GM15510 (cell line): ENCODE data around the gene LINS1.

Source experiments
- POLR2A ChIP-seq: IDR thresholded peaks from 3 replicates; pipeline ENCODE4 v1.6.1; 2011; ENCODE audit warnings: borderline replicate concordance; ENCODE audit not compliant: insufficient read length; ENCODE audit errors: extremely low read depth

The LINS1 gene

DNA sequence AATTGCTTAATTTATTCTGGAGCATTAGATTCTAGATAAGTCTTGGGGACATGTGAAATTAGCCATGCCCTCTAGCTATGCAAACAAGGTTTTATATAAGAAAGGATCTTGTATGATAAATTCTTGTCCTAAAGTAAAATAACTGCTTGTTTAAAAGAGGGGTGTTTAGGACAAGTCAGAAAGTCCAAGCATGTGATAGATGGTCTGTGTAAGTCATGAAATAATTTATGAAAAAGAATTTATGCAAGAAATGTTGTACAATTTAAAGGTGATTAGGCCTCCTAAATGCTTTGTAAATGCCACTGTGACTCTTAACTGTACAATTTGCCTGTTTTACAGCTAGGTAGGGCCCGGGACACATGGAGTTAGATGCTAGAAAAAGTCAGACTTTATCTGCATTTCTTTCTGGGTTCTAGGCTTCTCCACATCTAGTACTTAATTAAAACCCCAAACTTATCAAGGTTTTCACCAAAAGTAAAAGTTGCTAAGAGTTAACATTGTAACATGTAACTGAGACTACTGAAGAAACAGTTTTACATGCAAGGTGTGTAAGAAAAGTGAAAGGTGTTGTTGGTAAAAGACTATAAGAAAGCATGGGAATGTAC, 13.2 kb downstream of the LINS1 start:
- TF ChIP-seq POLR2A, result no peak

DNA sequence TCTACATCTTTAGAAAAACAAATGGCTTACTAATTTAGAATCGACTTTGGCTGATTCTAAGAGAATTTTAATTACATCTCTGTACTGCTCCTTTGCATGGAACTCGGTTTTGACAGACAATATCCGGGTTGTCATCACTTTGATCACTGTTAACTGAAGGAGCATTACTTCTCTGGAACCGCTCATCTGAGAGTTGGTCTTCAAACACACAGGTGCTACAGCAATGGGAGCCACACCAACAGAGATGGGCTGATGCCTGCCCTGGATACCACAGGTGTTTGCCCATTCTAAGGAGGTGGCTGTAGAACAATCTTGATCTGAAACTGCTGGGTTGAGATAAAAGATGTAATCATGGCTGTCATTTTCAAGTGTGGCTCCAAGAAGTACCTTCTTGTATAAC, 21.6 kb downstream of the LINS1 start:
- no peak for TF ChIP-seq POLR2A

DNA sequence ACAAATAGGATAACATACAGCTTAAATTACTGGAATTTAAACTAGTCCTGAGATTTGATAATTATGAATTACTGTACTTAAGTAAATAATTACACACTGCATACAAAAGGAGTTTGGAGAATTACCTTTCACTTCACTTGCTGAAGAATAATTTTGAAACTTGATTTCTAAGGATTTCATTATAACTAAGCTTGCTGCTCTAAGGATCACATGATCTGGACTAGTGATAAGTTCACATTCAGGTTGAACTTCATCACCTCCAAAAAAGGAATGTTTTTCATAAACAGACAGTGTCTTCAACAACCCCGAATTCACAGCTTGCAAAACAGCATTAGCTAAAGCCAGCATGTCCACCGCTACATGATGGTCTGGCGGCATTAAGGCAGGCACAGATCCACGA, 28.5 kb downstream of the LINS1 start:
- no peak for TF ChIP-seq POLR2A

DNA sequence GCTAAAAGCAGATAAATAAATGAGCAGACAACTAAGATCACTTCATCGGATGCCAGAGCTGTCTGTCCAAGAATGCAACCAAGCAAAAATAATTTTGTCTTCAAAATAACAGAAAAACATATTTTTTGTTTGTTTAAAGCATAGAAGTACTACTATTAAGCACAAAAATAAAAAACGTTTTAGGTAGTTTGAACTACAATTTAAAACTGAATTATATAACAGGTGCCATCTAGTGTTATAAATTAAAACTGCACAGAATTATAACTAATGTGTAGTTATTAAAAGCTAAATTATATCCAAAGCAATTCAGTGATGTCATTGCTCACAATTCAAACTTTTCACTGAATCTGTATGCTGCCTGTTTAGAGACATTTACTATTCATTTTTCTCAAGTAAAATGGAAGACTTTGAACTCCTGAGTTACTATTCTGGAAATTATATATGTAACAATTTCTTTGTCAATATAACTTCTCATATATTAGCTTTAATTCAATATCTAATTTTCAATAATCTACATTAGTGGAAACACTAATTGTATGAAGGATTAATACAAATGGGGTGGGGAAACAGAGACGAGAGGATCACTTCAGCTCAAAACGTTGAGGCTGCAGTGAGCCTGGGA, 29.5 kb downstream of the LINS1 start:
- TF ChIP-seq POLR2A, result no peak

DNA sequence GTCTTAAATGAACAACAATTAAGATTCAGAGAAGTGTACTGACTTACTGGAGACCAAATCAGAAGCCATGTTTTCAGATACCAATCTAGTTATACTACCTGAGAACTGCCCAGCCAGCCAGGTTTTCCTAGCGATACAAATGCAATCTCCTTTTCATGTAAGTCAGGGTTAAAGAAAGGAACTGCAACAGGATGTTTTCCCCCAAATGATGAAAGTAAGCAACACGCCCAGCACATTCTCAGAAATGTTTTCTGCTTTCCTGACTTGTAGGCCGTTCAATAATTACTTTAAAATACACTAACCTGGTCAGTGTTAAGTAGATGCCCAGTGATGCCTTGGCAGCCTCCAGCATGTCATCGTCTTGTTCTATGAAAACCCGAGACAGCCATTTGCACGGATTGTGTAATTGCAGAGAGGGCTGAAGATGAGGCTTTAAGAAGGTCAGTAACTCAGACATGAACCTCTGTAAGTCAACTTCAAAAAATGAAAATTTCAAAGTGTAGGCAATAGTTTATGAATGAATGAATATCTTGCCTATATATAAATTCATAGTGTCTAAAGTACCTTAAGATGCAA, 30.3 kb downstream of the LINS1 start:
- no peak for TF ChIP-seq POLR2A

DNA sequence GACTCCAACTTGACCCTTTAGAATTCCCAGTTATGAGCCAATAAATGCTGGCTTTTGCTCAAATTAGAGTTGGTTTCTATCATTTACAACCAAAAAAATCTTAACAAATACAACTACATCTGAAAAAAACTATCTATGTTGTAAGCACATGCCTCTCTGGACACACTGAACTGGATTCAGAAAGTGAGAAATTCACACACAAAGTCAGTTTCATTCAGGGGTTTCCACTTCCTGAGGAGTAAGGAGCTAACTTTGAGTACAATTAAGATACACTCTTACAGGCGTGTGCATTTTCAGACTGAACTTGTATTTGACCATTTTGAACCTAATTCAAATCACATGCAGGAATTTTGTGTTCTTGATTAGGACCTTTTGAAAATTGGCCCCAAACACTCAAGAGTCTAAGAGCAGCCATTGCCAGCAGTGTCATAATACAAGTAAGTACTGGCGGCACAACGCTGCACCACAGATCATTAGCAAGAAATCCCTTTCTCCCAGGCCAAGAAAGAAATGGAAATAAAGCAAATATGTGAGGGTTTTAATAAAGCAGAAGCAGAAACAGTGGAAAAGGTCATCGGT, 31.2 kb downstream of the LINS1 start:
- no peak for TF ChIP-seq POLR2A

DNA sequence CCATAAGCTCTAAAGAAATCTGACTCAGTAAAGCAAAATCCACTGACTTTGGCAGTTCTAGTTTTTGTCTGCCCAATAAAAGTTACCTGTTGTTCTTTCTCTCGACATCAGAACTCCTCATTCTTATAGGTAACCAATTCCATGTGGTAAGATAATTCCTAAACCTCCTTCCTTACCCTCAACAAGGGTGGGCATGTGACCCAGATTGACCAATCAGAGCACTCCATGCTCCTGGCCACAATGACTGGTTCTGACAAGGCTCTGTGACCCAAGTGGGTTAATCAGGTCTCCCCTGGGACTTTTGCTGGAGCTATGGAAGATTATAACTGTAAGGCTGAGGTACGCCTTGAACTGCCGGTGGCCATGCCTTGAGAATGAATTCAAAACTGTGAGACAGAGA, 31.7 kb downstream of the LINS1 start:
- no peak for TF ChIP-seq POLR2A

DNA sequence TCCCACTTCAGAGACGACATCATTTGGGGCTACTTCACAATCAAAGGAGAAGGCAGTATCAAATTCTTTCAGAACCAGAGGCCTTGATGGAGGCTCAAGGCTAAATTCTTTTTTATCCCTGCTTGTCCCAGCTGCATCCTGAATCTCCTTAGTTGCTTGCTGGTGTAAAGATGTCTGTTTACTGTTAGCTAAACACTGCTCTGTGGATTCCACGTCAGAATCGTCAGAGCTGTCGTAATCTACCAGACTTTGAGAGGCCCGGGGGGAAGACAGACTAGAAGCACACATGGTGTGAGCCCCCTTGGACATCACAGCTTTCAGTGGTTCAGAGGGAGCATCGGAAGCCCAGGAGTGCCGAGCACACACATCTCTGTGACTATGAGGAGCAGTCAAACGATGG, 32.6 kb downstream of the LINS1 start:
- no peak for TF ChIP-seq POLR2A

DNA sequence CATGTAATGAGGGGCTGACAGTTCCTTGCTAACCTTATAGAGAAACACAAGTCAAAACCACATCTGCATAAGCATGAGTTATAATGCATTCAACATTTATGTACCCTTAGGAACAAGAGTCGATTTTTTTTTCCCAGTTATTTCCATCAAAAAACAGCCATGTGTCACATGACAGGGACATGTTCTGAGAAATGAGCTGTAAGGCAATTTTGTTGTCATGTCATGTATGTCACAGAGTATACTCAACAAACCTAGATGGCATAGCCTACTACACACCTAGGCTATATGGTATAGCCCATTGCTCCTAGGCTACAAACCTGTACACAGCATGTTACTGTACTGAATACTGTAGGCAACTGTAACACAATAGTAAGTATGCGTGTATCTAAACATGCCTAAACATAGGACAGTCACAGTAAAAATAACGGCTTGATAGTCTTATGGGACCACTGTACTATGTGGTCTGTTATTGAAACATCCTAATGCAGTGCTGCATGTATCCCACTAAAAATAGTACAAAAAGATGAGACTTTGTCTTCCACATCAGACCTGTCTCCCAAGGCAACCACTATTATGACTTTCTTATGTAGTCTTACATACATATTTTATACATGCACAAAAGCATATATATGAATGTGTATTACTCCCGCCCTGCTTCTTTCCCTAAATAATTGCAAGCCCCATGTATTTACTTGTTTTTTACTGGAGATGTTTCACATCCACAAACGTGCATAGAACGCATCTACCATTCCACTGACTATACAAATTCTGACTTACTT, 34.9 kb downstream of the LINS1 start:
- no peak for TF ChIP-seq POLR2A

DNA sequence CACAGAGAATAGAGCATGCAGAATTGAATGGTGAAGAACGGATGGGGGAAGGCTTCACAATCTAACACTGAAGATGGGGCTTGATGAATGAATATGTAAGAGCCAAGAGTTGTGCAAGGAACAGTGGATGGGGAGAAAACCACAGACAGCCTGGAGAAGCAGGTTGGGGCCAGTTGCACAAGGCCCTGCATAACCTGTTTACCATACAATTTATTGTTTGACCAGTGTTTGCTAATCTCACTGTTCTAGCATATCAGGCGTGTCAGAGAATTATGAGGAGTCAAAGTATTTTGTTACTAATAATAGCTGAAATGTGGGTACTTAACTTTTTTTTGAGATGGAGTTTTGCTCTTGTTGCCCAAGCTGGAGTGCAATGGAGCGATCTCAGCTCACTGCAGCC, 36.4 kb downstream of the LINS1 start:
- TF ChIP-seq POLR2A, result no peak

DNA sequence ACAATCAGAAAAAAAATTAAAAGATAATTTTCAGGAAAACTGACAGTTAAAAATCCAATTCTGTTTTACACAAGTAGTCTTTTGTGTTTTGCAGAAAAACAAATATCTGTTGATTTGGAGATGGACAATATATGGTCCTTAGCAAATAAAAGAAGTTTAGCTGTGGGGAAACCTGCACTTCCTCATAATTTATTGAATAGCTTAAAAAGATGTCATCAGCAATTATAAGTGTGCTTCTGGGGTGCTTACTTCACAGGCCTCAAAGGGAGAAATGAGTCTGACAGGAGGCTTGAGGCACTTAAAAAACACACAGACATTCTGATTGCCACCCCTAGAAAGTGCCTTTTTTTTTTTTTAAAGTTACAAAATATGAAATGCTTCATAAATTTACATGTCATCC, 41.7 kb downstream of the LINS1 start:
- TF ChIP-seq POLR2A, result no peak

DNA sequence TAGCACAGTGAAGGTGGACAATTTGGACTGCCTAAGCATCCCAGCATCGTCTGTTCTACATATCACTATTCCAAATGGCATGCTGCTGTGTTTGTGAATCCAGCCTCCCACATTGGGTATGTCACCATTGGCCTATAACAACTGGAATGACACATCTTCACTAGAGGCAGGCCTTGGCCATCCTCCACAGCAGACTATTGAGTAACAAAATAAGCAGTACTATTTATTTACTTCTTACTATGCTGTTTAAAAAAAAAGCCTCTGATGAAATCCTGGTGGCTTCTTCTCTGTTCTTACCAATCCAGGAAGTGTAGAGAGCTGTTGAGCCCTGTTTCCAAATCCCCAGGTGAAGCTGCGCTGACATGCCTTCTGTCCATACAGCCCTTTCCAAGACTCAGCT, 42.7 kb downstream of the LINS1 start:
- TF ChIP-seq POLR2A, result no peak

DNA sequence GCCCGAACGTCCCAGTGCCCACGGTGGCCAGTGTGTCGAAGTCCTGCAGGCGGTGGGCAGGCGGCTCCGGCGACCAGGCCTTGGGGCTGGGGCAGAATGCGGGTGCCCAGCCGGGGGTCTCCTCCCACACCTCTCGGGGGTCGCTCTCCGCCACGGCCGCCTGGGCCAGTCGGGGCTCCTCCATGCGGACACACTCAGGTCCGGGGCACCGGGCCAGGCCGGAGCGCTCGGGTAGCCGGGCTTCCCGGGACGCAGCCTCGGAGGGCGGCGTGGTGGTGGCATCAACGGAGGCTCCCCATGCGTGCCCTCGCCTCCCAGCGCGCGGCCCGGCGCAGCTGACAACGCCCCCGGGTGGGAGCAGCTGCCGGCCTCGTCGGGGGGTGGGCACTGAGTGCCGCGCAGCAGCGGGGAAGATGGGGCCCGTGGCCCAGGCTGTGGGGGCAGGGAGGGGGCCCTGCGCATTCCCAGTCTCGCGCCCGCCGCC, 43.2 kb downstream of the LINS1 start:
- no peak for TF ChIP-seq POLR2A

DNA sequence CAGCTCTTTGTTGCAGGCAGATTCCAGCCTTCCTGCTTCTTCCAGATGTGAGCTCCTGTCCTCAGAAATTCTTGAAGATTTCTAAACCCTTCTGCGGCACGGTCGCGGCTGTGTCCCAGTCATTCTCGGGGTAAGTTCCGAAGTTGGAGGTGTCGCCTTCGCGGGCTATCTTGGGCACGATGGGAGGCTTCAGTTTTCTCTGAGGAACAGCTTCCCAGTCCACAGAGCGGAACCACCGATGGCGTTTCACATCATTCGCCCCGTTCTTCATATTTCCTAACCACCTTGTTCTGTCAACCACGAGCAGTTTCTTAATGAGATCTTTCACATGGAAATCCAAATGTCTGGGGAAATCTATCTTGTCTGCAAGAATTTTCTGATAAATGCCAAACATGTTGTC, 48.5 kb downstream of the LINS1 start:
- no peak for TF ChIP-seq POLR2A

DNA sequence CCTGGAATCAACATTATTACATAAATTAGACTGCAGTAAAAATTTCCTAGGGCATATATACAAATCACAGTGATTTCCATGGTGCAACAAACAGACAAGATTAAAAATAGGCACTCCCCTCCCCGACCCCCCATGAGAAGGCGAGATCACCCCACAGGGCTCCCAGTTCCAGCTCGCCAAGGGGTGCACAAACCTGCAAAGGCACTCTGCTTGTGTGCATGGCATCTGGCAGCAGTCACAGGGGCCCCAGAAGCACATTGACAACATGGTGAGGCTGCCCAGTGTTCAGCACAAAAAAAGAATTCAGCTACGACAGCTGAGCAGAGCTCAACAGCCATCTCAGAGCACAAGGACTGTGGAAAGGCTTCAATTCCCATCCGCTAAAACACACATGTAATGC, 54.0 kb downstream of the LINS1 start:
- no peak for TF ChIP-seq POLR2A

DNA sequence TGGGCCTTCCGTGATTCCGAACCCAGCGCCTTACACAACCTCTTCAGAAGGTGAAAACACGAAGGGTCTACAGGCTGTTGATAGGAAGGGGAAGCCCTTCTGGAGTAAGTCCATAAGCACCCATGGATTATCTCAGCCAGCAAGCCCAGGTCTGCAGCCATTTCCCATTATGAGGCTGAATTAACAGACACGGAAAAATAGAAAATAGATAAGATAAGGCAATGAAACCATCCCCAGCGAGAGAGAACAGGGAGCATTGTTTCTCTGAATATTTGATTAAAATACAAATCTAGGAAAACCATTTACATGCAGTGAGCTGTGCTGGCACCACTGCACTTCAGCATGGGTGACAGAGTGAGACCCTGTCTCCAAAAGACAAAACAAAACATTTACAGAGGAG, 57.0 kb downstream of the LINS1 start:
- TF ChIP-seq POLR2A, result no peak

DNA sequence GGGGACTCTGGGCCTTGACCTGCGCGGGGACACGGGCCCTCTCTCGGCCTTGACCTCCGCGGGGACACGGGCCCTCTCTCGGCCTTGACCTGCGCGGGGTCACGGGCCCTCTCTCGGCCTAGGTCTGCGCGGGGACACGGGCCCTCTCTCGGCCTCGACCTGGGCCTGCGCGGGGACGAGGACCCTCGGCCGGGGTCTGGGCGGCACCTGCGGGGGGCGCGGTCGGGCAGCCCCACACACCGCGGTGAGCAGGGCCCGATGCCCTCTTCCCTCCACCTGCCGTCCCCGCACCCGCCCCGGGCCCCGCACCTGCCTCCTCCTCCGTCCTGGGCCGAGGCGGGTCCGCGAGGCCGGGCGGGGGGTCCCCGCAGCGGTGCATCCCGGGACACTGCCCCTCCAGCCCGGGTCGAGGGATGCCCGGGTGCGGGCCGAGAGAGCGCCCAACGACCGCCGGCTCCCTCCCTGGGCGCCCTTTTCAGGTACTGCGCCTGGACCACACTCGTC, 57.6 kb downstream of the LINS1 start:
- TF ChIP-seq POLR2A, result no peak
